Peyer's patch (tissue), 4 donors: ENCODE data around the gene PCK2. TPM values are rescaled to one million over a fixed set of nuclear protein-coding genes. Genes with fewer than 3 reads are reported as not detected.

Experiments
- DNase-seq, 3 donors: peaks; one replicate each; pipeline ENCODE4 v3.0.0-alpha.2; 2017 to 2019
- H3K27ac ChIP-seq, 4 donors: fragments of 200-600 bp; sonication (generic); one replicate each; pipeline ENCODE4 v1.5.1; 2016 to 2019
- H3K27me3 ChIP-seq, 2 donors: fragments of 200-600 bp; sonication (generic); one replicate each; pipeline ENCODE4 v1.5.1; 2019
- H3K36me3 ChIP-seq, 3 donors: fragments of 200-600 bp; sonication (generic); one replicate each; pipeline ENCODE4 v1.5.1; 2016 to 2019
- H3K4me1 ChIP-seq, 4 donors: fragments of 200-600 bp; sonication (generic); one replicate each; pipeline ENCODE4 v1.5.1; 2016 to 2019
- H3K4me3 ChIP-seq, 4 donors: fragments of 200-600 bp; sonication (generic); 1 replicate in 3 of 4; 2 replicates in 1 of 4; pipeline ENCODE4 v1.5.1; 2016 to 2019; ENCODE audit warnings: mild to moderate bottlenecking in 1 of 4
- H3K9me3 ChIP-seq, 4 donors: fragments of 200-600 bp; sonication (generic); one replicate each; pipeline ENCODE4 v1.5.1; 2016 to 2019; ENCODE audit warnings: mild to moderate bottlenecking in 1 of 4
- POLR2A ChIP-seq, 2 donors: fragments of 450-650 bp; IDR thresholded peaks; one replicate each; pipeline ENCODE4 v1.5.1; 2017; ENCODE audit warnings: antibody characterized with exemption in 2 of 2, mild to moderate bottlenecking in 2 of 2, moderate library complexity in 2 of 2
- total RNA-seq, 4 donors: library from RNA; depleted of rRNA; stranded (reverse); fragments of >200 nt; gene quantifications; one replicate each; pipeline ENCODE4 v1.1.0, GENCODE V29; 2016
- TF ChIP-seq, protein P1 (sequence below), 6 experiments: fragments of 450-650 bp in 4 of 6; fragments of 200-600 bp in 2 of 6; sonication (generic) in 1 of 6; IDR thresholded peaks; one replicate each; pipeline ENCODE4 v1.5.1; 2017 to 2019; ENCODE audit warnings: antibody characterized with exemption in 6 of 6, mild to moderate bottlenecking in 3 of 6, moderate library complexity in 1 of 6

The PCK2 gene
- total RNA-seq, 4 donors from 2014 or later: 53.6 to 820 (median 644) TPM

DNA sequence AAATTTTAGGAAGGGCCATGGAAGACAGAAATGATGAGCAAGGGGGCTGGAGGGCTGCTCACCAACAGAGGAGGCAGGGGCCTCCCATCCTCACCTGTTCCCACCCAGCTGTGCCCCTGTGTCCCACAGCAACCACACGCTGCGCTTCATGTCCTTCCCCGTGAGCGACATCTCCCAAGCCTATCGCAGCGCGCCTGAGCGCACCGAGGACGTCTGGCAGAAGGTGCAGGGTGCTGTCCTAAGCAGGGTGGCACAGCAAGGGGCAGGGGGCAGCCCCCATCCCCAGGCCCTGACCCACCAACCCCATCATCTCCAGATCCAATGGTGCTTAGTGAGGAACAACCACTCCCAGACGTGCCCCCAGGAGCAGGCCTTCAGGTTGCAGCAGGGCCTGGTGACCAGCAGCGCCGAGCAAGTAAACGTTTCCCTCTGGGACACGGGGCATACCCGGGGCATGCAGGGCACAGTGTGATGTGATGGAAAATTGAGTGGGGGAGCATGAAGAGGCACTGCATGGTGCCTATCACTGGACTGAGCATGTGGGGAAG lies 34.2 kb upstream of the PCK2 start:
- H3K27me3 ChIP-seq: no peaks in the 10 kb centered on the region
- no peaks in the 10 kb centered on the region for H3K36me3 ChIP-seq
- H3K4me3 ChIP-seq: no peak overlapping the region
- DNase-seq: peak in 1 of 3 donors; percentile 39
- no peaks in the 10 kb centered on the region for H3K9me3 ChIP-seq
- H3K4me1 ChIP-seq: peaks cover 0 to 49% (median 2%) of the 10 kb centered on the region in 4 donors
- no peak overlapping the region for H3K27ac ChIP-seq
- no peak for TF ChIP-seq POLR2A (IDR thresholded peaks at IDR 0.05)
- TF ChIP-seq, protein P1, sequence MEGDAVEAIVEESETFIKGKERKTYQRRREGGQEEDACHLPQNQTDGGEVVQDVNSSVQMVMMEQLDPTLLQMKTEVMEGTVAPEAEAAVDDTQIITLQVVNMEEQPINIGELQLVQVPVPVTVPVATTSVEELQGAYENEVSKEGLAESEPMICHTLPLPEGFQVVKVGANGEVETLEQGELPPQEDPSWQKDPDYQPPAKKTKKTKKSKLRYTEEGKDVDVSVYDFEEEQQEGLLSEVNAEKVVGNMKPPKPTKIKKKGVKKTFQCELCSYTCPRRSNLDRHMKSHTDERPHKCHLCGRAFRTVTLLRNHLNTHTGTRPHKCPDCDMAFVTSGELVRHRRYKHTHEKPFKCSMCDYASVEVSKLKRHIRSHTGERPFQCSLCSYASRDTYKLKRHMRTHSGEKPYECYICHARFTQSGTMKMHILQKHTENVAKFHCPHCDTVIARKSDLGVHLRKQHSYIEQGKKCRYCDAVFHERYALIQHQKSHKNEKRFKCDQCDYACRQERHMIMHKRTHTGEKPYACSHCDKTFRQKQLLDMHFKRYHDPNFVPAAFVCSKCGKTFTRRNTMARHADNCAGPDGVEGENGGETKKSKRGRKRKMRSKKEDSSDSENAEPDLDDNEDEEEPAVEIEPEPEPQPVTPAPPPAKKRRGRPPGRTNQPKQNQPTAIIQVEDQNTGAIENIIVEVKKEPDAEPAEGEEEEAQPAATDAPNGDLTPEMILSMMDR (IDR thresholded peaks at IDR 0.05): no peak

DNA sequence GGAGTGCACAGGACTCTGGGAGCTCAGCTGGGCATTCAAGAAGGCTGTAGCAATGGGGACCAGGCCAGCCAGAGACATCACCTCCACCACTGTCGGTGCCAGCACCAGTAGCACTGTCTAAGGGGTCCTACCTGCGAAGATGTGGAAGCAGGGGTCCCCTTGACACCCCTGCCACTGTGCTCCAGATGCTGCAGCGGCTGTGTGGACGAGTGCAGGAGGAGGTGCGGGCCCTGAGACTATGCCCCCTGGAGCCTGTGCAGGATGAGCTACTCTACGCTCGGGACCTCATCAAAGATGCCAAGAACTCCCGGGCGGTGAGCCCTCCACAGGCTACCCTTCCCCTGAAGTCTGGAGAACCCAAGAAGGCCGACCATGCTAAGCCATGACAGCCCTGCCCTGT lies 33.7 kb upstream of the PCK2 start:
- DNase-seq: no peak
- Histone ChIP-seq H3K36me3 (no peaks in the 10 kb centered on the region), H3K4me3 (no peak overlapping the region), H3K27ac (peak overlapping the region in 3 of 4 donors; percentile 59 to 94 (median 78)), H3K9me3 (no peaks in the 10 kb centered on the region), H3K4me1 (peaks cover 0 to 49% (median 2%) of the 10 kb centered on the region in 4 donors), H3K27me3 (no peaks in the 10 kb centered on the region)
- TF ChIP-seq POLR2A (IDR thresholded peaks at IDR 0.05): no peak
- TF ChIP-seq, protein P1 (IDR thresholded peaks at IDR 0.05): no peak

GRCh38 chr14:24060984-24061913 lies 32.9 kb upstream of the PCK2 start:
- H3K4me1 ChIP-seq: peaks cover 0 to 49% (median 2%) of the 10 kb centered on the region in 4 donors
- DNase-seq: peak in 2 of 3 donors; percentile 83 to 84
- H3K9me3 ChIP-seq: no peaks in the 10 kb centered on the region
- no peak overlapping the region for H3K4me3 ChIP-seq
- TF ChIP-seq POLR2A (IDR thresholded peaks at IDR 0.05): peak in 1 of 2 donors; percentile 35
- TF ChIP-seq, protein P1 (IDR thresholded peaks at IDR 0.05): no peak
- H3K36me3 ChIP-seq: no peaks in the 10 kb centered on the region
- H3K27ac ChIP-seq: peak overlapping the region in 3 of 4 donors; percentile 59 to 94 (median 78)
- no peaks in the 10 kb centered on the region for H3K27me3 ChIP-seq

DNA sequence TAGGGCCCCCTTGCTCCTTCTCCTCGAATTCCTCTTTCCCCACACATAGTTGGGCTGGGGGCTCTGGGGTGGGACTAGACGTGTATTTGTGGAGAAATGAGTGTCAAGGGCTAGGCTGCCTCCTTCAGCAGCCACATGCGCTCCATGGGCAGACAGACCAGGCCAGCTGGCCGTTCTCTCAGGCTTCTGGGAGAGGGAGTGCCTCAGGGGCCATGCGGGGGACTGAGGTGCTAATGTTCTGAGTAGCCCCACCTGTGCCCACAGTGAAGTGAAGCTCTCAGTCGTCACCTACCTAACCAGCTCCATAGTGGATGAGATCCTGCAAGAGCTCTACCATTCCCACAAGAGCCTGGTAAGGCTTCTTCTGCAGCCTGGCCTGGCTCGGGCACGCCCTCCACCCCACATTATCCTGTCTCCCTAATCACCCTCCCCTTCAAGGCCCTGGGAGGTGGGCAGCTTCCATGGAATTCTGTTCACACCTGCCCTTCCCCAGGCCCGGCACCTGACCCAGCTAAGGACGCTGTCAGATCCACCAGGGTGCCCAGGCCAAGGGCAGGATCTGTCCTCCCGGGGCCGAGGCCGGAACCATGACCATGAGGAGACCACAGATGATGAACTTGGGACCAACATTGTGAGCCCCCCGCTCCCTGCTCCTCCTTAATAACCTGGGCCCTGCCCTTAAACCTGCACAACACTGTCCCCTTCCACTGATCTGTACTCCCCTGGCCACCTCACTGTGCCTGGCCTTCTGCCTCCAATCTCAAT lies 31.7 kb upstream of the PCK2 start:
- no peaks in the 10 kb centered on the region for H3K36me3 ChIP-seq
- TF ChIP-seq POLR2A (IDR thresholded peaks at IDR 0.05): no peak
- TF ChIP-seq, protein P1 (IDR thresholded peaks at IDR 0.05): no peak
- no peak overlapping the region for H3K4me3 ChIP-seq
- peaks cover 0 to 49% (median 2%) of the 10 kb centered on the region in 4 donors for H3K4me1 ChIP-seq
- no peaks in the 10 kb centered on the region for H3K9me3 ChIP-seq
- no peaks in the 10 kb centered on the region for H3K27me3 ChIP-seq
- peak overlapping the region in 3 of 4 donors; percentile 58 to 94 (median 78) for H3K27ac ChIP-seq
- peak in 1 of 3 donors; percentile 39 for DNase-seq

GRCh38 chr14:24063263-24063836 lies 30.8 kb upstream of the PCK2 start:
- peak overlapping the region in 3 of 4 donors; percentile 24 to 94 (median 78) for H3K27ac ChIP-seq
- H3K27me3 ChIP-seq: no peaks in the 10 kb centered on the region
- peak in 1 of 3 donors; percentile 61 for DNase-seq
- H3K36me3 ChIP-seq: no peaks in the 10 kb centered on the region
- peaks cover 0 to 49% (median 2%) of the 10 kb centered on the region in 4 donors for H3K4me1 ChIP-seq
- no peak for TF ChIP-seq POLR2A (IDR thresholded peaks at IDR 0.05)
- TF ChIP-seq, protein P1 (IDR thresholded peaks at IDR 0.05): no peak
- H3K9me3 ChIP-seq: no peaks in the 10 kb centered on the region
- no peak overlapping the region for H3K4me3 ChIP-seq
